Activated T-cell treated with anti-CD3 and anti-CD28 coated beads, Interleukin-2, amount 50 U/mL, for 72 hours (primary cell): ENCODE data around the gene ING2. TPM values are rescaled to one million over a fixed set of nuclear protein-coding genes. Genes with fewer than 3 reads are reported as not detected.
A peak's percentile ranks its signal among the peaks of the same experiment; 100 is the strongest.

Experiments used
- ATAC-seq, 2 donors: fragments of 150-1000 bp; cut with Tn5 transposase; replicated peaks in 1 of 2; 2 replicates each; pipeline ENCODE4 v1.10.0; 2021; ENCODE audit warnings: moderate library complexity in 2 of 2, mild to moderate bottlenecking in 1 of 2
- DNase-seq, 2 donors: peaks; one replicate each; pipeline ENCODE4 v3.0.0; 2021 to 2022; ENCODE audit warnings: mixed read lengths in 1 of 2
- H3K27ac Mint-ChIP-seq: one replicate; pipeline ENCODE4 v1.8.0; 2022; ENCODE audit warnings: mild to moderate bottlenecking, moderate library complexity, mixed read lengths
- H3K27me3 Mint-ChIP-seq: one replicate; pipeline ENCODE4 v1.8.0; 2022; ENCODE audit warnings: low read depth, mixed read lengths
- H3K36me3 Mint-ChIP-seq, 2 donors: one replicate each; pipeline ENCODE4 v1.8.0; 2022; ENCODE audit warnings: mixed read lengths in 2 of 2, mild to moderate bottlenecking in 1 of 2; ENCODE audit not compliant: insufficient read depth in 2 of 2
- H3K4me1 Mint-ChIP-seq: one replicate; pipeline ENCODE4 v1.8.0; 2022; ENCODE audit warnings: low read depth, mixed read lengths
- H3K4me3 Mint-ChIP-seq, 2 donors: one replicate each; pipeline ENCODE4 v1.8.0; 2022; ENCODE audit warnings: mild to moderate bottlenecking in 2 of 2, mixed read lengths in 2 of 2, moderate library complexity in 2 of 2
- H3K9me3 Mint-ChIP-seq, 2 donors: one replicate each; pipeline ENCODE4 v1.8.0; 2022; ENCODE audit warnings: mixed read lengths in 2 of 2
- total RNA-seq, 2 donors: library from RNA; stranded (reverse); gene quantifications; one replicate each; pipeline ENCODE4 v1.2.3, GENCODE V29; 2022

Gene ING2
- total RNA-seq, 2 donors from 2014 or later: 19.4 to 21.4 TPM

DNA sequence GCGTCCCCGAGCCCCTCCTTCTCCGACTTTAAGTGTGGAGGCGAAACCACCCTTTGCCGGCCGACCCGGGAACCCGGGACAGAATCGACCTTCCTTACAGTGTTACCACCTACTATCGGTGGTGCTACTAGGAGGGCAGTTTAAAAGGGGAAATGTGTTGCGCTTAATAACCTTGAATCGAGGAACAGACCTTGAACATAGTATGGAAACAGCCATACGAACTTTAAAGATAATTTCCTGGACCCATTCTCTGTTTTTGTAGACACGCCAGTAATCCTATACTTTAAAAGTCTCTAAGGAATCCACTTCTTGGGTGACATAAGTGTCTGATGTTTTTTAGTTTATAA lies 1.5 kb downstream of the ING2 start:
- DNase-seq: no peak
- no peak for ATAC-seq
- H3K27ac Mint-ChIP-seq: peak overlapping the region; percentile 93
- H3K9me3 Mint-ChIP-seq: no peaks in the 10 kb centered on the region
- H3K36me3 Mint-ChIP-seq: peaks cover 5 to 12% of the 10 kb centered on the region in 2 donors
- no peaks in the 10 kb centered on the region for H3K27me3 Mint-ChIP-seq
- H3K4me3 Mint-ChIP-seq: peak overlapping the region; percentile 90 to 98
- peaks cover 34% of the 10 kb centered on the region for H3K4me1 Mint-ChIP-seq

DNA sequence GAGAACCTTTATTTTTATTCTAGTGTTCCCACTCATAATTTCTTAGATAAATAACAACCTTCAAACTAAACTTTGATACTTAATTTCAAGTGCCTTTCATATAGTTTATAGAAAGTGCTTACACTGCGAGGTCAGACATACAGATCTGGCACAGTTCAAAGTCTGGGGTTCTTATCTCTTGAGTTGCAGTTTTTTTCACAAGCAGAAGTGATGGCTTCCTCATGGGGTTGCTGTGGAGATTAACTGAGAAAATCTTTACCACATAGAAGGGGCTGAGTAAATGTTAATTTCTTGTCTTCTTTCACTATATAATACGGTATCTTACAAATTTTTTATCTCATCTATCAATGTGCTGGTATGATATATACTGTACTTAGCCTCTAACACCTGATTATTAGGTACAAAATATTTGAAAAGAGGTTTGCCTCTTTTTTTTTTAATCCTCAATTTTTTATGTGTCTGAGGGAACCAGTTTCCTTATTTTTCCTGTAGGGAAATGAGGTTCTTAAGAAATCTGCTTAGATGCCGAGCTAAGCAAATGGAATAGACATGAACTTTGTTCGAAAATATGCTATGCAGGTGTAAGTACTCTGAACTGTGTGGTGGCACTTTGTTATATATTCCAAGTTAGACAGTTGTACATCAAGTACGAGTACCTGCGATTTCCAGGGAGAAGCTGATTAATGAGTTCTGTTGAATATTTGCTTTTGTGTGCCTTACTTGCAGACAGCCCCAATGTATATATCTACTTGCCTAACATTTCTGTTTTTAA lies 3.3 kb downstream of the ING2 start:
- Mint-ChIP-seq H3K4me1 (peaks cover 22% of the 10 kb centered on the region), H3K27ac (no peak overlapping the region), H3K9me3 (no peaks in the 10 kb centered on the region), H3K27me3 (no peaks in the 10 kb centered on the region), H3K36me3 (peaks cover 5 to 16% of the 10 kb centered on the region in 2 donors), H3K4me3 (peak overlapping the region in 1 of 2 donors; percentile 7)
- no peak for ATAC-seq
- DNase-seq: no peak

DNA sequence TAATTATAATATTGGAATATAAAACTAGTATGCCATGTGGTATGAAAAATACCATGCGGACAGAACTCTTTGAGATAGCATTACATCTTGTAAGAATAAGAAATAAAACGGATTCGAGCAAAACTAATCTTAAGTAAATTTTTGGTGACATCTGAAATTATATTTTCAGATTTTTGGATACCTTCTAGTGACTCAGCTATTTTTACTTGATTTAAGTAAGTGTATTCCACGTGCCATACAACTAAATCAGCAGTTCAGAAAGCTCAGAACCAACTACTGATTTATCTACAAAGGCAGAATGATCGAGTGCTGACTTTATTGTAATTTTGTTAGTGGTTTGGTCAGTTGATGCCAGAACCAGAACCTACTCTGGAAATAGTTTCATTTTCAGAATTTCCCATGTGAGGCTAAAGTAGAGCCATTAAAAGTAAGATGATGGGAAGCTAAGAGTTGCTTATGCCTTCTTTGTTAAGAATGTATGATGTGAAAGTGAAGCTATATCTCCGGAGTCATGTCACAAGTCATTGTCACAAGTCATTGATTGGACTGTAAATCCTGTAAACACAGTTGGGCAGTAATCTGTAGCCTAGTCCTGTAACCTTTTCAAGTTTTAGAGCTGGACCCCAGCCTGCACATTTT lies 4.0 kb downstream of the ING2 start:
- Mint-ChIP-seq H3K4me3 (no peak overlapping the region), H3K36me3 (peaks cover 5 to 14% of the 10 kb centered on the region in 2 donors), H3K9me3 (no peaks in the 10 kb centered on the region), H3K27me3 (no peaks in the 10 kb centered on the region), H3K27ac (no peak overlapping the region), H3K4me1 (peaks cover 15% of the 10 kb centered on the region)
- no peak for DNase-seq
- ATAC-seq: no peak

- no peak overlapping the region for H3K4me3 Mint-ChIP-seq
- peaks cover 2 to 9% of the 10 kb centered on the region in 2 donors for H3K36me3 Mint-ChIP-seq
- H3K9me3 Mint-ChIP-seq: no peaks in the 10 kb centered on the region
- no peaks in the 10 kb centered on the region for H3K4me1 Mint-ChIP-seq
- no peak for DNase-seq
- no peak for ATAC-seq
- H3K27ac Mint-ChIP-seq: no peak overlapping the region
- no peaks in the 10 kb centered on the region for H3K27me3 Mint-ChIP-seq
These were observed 10.6 kb downstream of the ING2 start for GRCh38 chr4:183515411-183515810.

GRCh38 chr4:183517194-183517593 lies 12.3 kb downstream of the ING2 start:
- no peak for ATAC-seq
- Mint-ChIP-seq H3K36me3 (peaks cover 0 to 2% of the 10 kb centered on the region in 2 donors), H3K27ac (no peak overlapping the region), H3K4me3 (no peak overlapping the region), H3K9me3 (no peaks in the 10 kb centered on the region), H3K27me3 (no peaks in the 10 kb centered on the region), H3K4me1 (no peaks in the 10 kb centered on the region)
- DNase-seq: no peak

DNA sequence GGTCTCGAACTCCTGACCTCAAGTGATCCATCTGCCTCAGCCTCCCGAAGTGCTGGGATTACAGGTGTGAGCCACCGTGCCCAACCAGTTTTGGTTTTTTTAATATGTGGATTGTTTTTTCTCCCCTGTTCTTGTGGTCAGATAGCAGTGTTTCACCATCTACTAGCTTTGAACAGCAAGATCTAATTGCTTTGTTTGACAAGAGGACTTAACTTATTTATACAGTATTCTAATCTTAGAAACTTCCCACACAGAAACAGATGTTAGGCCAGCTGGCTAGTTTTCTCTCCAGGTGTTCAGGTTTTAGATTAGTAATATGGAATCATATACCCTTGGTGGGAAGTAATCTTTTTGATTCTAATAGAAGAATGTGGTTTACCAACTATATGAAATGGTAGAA lies 12.9 kb downstream of the ING2 start:
- Mint-ChIP-seq H3K4me1 (no peaks in the 10 kb centered on the region), H3K4me3 (no peak overlapping the region), H3K27ac (no peak overlapping the region), H3K36me3 (no peaks in the 10 kb centered on the region), H3K9me3 (no peaks in the 10 kb centered on the region), H3K27me3 (no peaks in the 10 kb centered on the region)
- no peak for ATAC-seq
- no peak for DNase-seq

GRCh38 chr4:183522821-183523220 lies 18.0 kb downstream of the ING2 start:
- H3K9me3 Mint-ChIP-seq: peaks cover 0 to 1% of the 10 kb centered on the region in 2 donors
- no peaks in the 10 kb centered on the region for H3K4me1 Mint-ChIP-seq
- H3K27ac Mint-ChIP-seq: no peak overlapping the region
- no peak overlapping the region for H3K4me3 Mint-ChIP-seq
- DNase-seq (no peak), ATAC-seq (no peak)
- no peaks in the 10 kb centered on the region for H3K36me3 Mint-ChIP-seq
- H3K27me3 Mint-ChIP-seq: peaks cover 14% of the 10 kb centered on the region

DNA sequence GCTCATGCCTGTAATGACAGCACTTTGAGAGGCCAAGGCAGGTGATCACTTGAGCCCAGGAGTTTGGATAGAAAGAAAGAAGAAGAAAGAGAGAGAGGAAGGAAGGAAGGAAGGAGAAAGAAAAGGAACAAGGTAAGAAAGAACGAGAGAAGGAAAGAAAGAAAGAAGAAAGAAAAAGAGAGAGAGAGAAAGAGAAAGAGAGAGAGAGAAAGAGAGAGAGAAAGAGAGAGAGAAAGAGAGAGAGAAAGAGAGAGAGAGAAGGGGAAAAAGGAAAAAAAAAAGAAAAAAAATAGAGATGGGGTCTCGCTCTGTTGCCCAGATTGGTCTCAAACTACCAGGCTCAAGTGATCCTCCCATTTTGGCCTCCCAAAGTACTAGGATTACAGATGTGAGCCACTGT lies 22.5 kb downstream of the ING2 start:
- Mint-ChIP-seq H3K9me3 (peaks cover 0 to 1% of the 10 kb centered on the region in 2 donors), H3K27me3 (peaks cover 28% of the 10 kb centered on the region), H3K27ac (no peak overlapping the region), H3K4me3 (no peak overlapping the region), H3K4me1 (no peaks in the 10 kb centered on the region), H3K36me3 (no peaks in the 10 kb centered on the region)
- DNase-seq (no peak), ATAC-seq (no peak)

DNA sequence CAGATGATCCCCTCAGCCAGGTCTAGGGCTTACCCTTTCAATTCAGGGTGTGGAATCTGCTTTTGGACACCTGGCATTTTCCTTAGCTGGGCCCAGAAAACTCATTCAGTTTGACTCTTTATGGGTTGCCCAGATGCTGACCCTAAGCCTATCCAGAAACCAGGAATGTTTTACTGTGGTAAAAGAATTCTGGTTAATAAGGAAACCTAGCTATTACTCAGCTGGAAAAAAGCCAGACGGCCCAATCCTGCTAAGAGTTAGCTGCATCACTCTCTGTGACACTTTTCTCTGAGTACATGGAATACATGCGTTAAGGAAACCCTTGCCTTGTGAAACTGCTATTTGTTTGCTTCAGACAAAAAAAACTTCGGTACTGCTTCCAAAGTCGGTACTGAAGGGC lies 28.0 kb downstream of the ING2 start:
- Mint-ChIP-seq H3K4me3 (no peak overlapping the region), H3K9me3 (no peaks in the 10 kb centered on the region), H3K36me3 (no peaks in the 10 kb centered on the region), H3K27me3 (peaks cover 14% of the 10 kb centered on the region), H3K4me1 (no peaks in the 10 kb centered on the region), H3K27ac (no peak overlapping the region)
- ATAC-seq (no peak), DNase-seq (no peak)

DNA sequence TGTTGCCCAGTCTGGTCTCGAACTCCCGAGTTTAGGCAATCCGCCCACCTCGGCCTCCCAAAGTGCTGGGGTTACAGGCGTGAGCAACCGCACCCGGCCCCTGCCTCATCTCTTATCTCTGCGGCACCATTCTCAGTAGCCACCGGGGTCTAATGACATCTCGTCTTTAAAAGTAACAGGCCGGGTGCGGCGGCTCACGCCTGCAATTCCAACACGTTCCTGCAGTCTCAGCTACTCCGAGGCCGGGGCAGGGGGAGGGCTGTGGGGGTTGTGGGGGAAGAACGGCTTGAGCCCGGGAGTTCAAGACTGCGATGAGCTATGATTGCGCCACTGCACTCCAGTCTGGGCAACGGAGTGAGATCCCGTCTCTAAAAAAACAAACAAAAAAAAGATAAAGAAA lies 28.8 kb downstream of the ING2 start:
- Mint-ChIP-seq H3K36me3 (no peaks in the 10 kb centered on the region), H3K4me1 (no peaks in the 10 kb centered on the region), H3K27me3 (peaks cover 14% of the 10 kb centered on the region), H3K9me3 (no peaks in the 10 kb centered on the region), H3K4me3 (no peak overlapping the region), H3K27ac (no peak overlapping the region)
- DNase-seq (no peak), ATAC-seq (no peak)

- DNase-seq (no peak), ATAC-seq (no peak)
- H3K9me3 Mint-ChIP-seq: peaks cover 3 to 5% of the 10 kb centered on the region in 2 donors
- peaks cover 0 to 4% of the 10 kb centered on the region in 2 donors for H3K36me3 Mint-ChIP-seq
- no peak overlapping the region for H3K27ac Mint-ChIP-seq
- H3K27me3 Mint-ChIP-seq: peaks cover 8% of the 10 kb centered on the region
- no peak overlapping the region for H3K4me3 Mint-ChIP-seq
- H3K4me1 Mint-ChIP-seq: no peaks in the 10 kb centered on the region
These were observed 35.7 kb downstream of the ING2 start for GRCh38 chr4:183540410-183541009.

- no peak overlapping the region for H3K27ac Mint-ChIP-seq
- DNase-seq (no peak), ATAC-seq (no peak)
- H3K4me3 Mint-ChIP-seq: no peak overlapping the region
- H3K9me3 Mint-ChIP-seq: peaks cover 3 to 5% of the 10 kb centered on the region in 2 donors
- H3K4me1 Mint-ChIP-seq: no peaks in the 10 kb centered on the region
- peaks cover 0 to 4% of the 10 kb centered on the region in 2 donors for H3K36me3 Mint-ChIP-seq
- H3K27me3 Mint-ChIP-seq: peaks cover 8% of the 10 kb centered on the region
These were observed 36.3 kb downstream of the ING2 start for GRCh38 chr4:183541010-183541751.

GRCh38 chr4:183541752-183542040 lies 36.8 kb downstream of the ING2 start:
- DNase-seq (no peak), ATAC-seq (no peak)
- Mint-ChIP-seq H3K36me3 (peaks cover 0 to 5% of the 10 kb centered on the region in 2 donors), H3K9me3 (peaks cover 3 to 5% of the 10 kb centered on the region in 2 donors), H3K4me3 (no peak overlapping the region), H3K27ac (no peak overlapping the region), H3K27me3 (peaks cover 8% of the 10 kb centered on the region), H3K4me1 (no peaks in the 10 kb centered on the region)
